OCI-LY7 (cell line): ENCODE data around the gene DIP2C.

ENCODE experiments used
- CTCF ChIP-seq: fragments of 200-600 bp; sonication (generic); conservative IDR thresholded peaks from 2 replicates; pipeline ENCODE4 v1.5.1; 2014; ENCODE audit warnings: mild to moderate bottlenecking, antibody characterized with exemption, low read length, moderate library complexity, mixed read lengths
- EZH2phosphoT487 ChIP-seq: fragments of 200-600 bp; sonication (generic); IDR thresholded peaks from 2 replicates; pipeline ENCODE4 v1.6.1; 2018; ENCODE audit warnings: low read depth, borderline replicate concordance, mild to moderate bottlenecking, mixed run types, antibody characterized with exemption, low read length, moderate library complexity, mixed read lengths

GRCh38 chr10:601660-601963, 87.9 kb downstream of the DIP2C start:
- no peak for TF ChIP-seq EZH2phosphoT487
- no peak for TF ChIP-seq CTCF
